Measurements from ENCODE around the gene PMM1. TPM values are rescaled to one million over a fixed set of nuclear protein-coding genes. Genes with fewer than 3 reads are reported as not detected.

PMM1 gene
- total and polyA plus RNA-seq, 12 donors, result 13.8 to 43.5 (median 21.9) TPM

GRCh38 chr22:41556561-41556960 lies 33.1 kb downstream of the PMM1 start:
- 85 to 88% methylated on average over 10 of the region's 10 CpGs for WGBS, 2 donors
- Histone ChIP-seq H3K36me3 (no peaks in the 10 kb centered on the region), H3K27me3 (peaks cover 0 to 15% (median 0%) of the 10 kb centered on the region in 7 donors), H3K4me1 (peaks cover 7 to 42% (median 24%) of the 10 kb centered on the region in 9 donors), H3K4me3 (no peak overlapping the region), H3K27ac (peak overlapping the region in 6 of 10 donors; percentile 64 to 80 (median 74)), H3K9me3 (no peaks in the 10 kb centered on the region)
- intact Hi-C loops (cut with DNase I), result loop anchor here in 1 of 10 donors (5.0 kb wide), 1 partner anchor 1979 kb away; no protein-coding TSS in a partner anchor
- no peak for TF ChIP-seq CTCF (IDR thresholded peaks at IDR 0.05)
- DNase-seq (no peak), ATAC-seq (no peak)

GRCh38 chr22:41555325-41555982 lies 34.2 kb downstream of the PMM1 start:
- TF ChIP-seq CTCF (IDR thresholded peaks at IDR 0.05), result no peak
- Histone ChIP-seq H3K27me3 (peaks cover 0 to 6% (median 0%) of the 10 kb centered on the region in 7 donors), H3K27ac (no peak overlapping the region), H3K36me3 (no peaks in the 10 kb centered on the region), H3K4me3 (no peak overlapping the region), H3K9me3 (no peaks in the 10 kb centered on the region), H3K4me1 (peaks cover 7 to 38% (median 24%) of the 10 kb centered on the region in 9 donors)
- DNase-seq (no peak), ATAC-seq (peak in 2 of 8 donors; percentile 17 to 39)
- 63 to 68% methylated on average over 7 of the region's 7 CpGs for WGBS, 2 donors
- intact Hi-C loops (cut with DNase I), result loop anchor here in 1 of 10 donors (5.0 kb wide), 1 partner anchor 1978 kb away; no protein-coding TSS in a partner anchor

GRCh38 chr22:41551877-41552582 lies 37.6 kb downstream of the PMM1 start:
- H3K9me3 ChIP-seq, result no peaks in the 10 kb centered on the region
- intact Hi-C loops (cut with DNase I), result loop anchor here in 2 of 10 donors (2.0 to 5.0 kb wide), 2 partner anchors 45 kb away; no protein-coding TSS in a partner anchor
- no peak overlapping the region for H3K27ac ChIP-seq
- WGBS, 2 donors, result 64 to 74% methylated on average over 10 of the region's 11 CpGs
- no peak for ATAC-seq
- H3K4me1 ChIP-seq, result peaks cover 3 to 16% (median 8%) of the 10 kb centered on the region in 9 donors
- H3K36me3 ChIP-seq, result no peaks in the 10 kb centered on the region
- TF ChIP-seq CTCF (IDR thresholded peaks at IDR 0.05), result no peak
- DNase-seq, result no peak
- H3K27me3 ChIP-seq, result no peaks in the 10 kb centered on the region
- H3K4me3 ChIP-seq, result no peak overlapping the region

GRCh38 chr22:41550952-41551491 lies 38.6 kb downstream of the PMM1 start:
- intact Hi-C loops (cut with DNase I), result loop anchor here in 1 of 10 donors (5.0 kb wide), 1 partner anchor 46 kb away; no protein-coding TSS in a partner anchor
- no peak for DNase-seq
- 86% methylated on average over 12 of the region's 12 CpGs for WGBS, 2 donors

More at GRCh38 chr22:41550952-41551491, 38.6 kb downstream of the PMM1 start:
- Histone ChIP-seq H3K4me3 (no peak overlapping the region), H3K27ac (no peak overlapping the region), H3K9me3 (no peaks in the 10 kb centered on the region), H3K36me3 (no peaks in the 10 kb centered on the region), H3K4me1 (peaks cover 0 to 9% (median 4%) of the 10 kb centered on the region in 9 donors), H3K27me3 (no peaks in the 10 kb centered on the region)
- ATAC-seq, result no peak
- no peak for TF ChIP-seq CTCF (IDR thresholded peaks at IDR 0.05)

Measured in heart right ventricle (tissue), 16 donors.